NCI-H2107 treated with DMSO at 0.1 percent for 48 hours (cell line): ENCODE data around the gene C20orf204.
A peak's percentile ranks its signal among the peaks of the same experiment; 100 is the strongest.

Experiments used
- DNase-seq: peaks from one replicate; lab custom pipeline; 2025; ENCODE audit not compliant: unreplicated experiment; lab: John Stamatoyannopoulos, UW

C20orf204 gene

DNA sequence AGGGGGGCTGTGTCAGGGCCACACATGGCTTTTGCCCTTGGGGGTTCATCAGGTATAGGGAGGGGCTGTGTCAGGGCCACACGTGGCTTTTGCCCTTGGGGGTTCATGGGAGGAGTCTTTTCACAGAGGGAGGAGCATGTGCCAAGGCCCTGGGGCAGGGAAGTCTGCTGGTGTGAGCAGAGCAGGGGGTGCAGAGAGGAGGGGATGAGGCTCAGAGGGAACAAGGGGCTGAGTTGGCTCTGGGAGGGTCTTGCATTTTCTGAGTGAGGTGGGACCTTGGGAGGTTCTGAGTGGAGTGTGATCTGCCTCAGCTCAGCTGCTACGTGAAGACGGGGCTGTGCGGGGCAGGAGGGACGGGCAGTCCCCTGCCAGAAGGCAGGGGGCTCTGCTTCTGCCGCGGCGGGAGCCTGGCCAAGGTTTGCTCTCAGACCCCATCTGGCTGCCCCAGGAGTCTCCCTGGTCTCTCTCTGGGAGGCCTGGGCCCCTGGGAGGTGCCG, 19.5 kb downstream of the C20orf204 start:
- no peak for DNase-seq

DNA sequence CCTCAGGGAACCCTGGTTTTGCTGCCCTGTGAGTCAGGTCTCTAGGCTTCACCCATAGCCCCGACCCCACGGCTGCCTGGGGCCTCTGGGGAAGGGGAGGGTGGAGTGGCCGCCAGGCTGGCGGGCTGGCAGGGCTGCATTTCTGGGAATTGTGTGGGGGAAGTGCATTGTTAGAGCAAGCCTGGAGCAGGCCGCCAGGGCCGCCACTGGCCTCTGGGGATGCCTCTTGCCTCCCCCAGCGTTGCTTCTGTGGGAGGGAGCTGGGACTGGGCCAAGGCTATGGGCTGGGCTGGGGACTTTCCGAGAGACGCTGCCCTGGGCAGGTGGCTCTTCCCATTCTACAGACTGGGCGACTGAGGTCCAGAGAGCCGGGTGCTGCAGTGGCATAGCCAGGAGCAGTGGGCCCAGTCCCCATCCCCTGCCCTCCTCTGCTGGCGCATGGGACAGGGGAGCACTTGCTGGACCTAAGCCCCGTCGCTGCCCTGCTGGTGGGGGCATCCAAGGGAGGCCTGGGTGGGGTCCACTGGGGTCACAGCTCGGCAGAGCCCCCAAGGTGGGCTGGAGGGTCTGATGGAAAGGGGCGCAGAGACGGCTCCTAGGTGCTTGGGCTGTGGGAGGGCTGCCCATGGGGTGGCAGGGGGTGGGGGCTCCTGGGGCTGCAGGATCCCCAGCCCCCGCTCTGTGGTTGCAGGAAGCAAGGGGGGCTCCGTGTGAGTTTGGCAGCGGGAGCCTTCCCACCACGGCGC, 20.1 kb downstream of the C20orf204 start:
- DNase-seq, result no peak

DNA sequence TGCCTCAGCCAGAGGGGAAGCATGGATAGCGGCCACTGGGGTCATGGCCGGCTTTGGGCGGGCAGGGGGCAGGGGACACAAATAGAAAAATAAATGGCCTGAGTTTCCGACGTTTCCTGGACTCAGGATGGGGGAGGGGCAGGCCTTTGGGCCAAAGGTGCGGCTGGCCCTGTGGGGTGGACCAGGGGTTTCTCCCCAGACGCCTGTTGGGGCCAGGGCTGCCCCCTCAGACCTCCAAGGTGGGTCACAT, 20.6 kb downstream of the C20orf204 start:
- no peak for DNase-seq

DNA sequence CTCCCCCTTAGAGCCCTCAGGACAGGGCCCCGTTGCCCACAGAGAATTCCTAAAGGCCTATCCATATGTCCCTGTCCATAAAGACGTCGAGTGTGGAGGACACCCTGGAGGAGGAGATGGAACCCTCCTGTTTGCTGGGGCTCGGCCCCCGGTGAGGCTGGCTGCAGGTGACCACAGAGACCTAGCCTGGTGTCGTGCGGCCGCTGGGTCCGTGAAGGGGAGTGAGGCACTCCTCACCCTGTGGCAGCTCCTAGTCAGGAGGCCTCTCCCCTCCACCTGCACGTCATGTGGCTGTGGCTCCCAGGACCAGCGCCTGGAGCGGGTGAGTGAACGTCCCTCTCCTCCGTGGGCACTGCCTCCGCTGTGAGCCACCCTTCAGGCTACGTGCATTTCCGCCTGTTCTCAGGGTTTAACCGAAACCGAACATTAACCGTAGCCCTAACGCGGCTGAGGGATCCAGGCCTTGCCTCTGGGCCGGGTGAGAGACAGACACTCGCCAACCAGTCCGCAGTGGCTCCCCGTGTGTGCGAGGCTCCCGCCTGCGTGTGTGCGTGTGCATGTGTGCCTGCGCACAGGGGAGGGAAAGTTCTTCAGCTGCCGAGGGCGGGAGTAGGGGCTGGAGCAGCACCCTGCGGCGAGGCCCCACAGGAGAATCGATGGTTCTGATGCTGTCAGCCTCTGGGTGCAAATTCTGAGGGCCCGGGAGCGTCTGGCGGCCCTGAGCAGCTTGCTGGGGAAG, 21.1 kb downstream of the C20orf204 start:
- DNase-seq, result no peak

GRCh38 chr20:64057628-64058498, 21.9 kb downstream of the C20orf204 start:
- DNase-seq, result peak; percentile 57

DNA sequence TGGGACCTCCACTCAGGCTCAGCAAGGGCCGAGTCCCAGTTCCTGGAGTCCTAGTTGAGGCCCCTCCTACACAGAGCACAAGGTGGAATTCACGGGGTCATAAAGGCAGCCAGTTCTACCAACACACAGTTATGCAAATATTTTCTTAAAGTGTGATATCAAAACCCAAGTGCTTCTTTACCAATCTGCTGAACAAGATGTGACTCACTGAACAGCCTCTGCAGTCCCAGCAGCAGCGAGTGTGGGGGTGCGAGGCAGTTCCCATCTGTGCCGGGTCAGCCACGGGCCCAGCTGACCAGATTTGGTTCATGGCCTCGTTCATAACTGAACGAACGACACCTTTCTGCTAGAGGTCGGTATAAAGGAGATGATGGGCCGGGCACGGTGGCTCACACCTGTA, 22.6 kb downstream of the C20orf204 start:
- no peak for DNase-seq

DNA sequence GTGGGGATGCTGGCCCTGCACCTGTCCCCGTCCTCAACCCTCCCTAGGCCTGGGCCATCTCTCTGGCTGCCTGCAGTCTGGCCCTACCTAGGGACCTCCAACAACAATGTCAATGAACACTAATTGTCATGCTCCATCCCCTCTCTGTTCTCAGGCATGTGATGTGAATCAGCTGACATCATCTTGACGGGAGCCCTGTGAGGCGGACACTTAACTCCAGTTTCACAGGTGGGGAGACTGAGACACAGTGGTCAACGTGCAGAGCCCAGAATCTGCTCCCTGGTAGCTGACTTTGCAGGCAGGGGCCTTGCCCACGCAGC, 26.3 kb downstream of the C20orf204 start:
- no peak for DNase-seq

GRCh38 chr20:64062596-64063388, 26.8 kb downstream of the C20orf204 start, which contains the start of gene TCEA2:
TCEA2 (plus strand) TSS chr20:64063198; CDS start chr20:64063313, 115 bp downstream.
- peak; percentile 83 for DNase-seq

DNA sequence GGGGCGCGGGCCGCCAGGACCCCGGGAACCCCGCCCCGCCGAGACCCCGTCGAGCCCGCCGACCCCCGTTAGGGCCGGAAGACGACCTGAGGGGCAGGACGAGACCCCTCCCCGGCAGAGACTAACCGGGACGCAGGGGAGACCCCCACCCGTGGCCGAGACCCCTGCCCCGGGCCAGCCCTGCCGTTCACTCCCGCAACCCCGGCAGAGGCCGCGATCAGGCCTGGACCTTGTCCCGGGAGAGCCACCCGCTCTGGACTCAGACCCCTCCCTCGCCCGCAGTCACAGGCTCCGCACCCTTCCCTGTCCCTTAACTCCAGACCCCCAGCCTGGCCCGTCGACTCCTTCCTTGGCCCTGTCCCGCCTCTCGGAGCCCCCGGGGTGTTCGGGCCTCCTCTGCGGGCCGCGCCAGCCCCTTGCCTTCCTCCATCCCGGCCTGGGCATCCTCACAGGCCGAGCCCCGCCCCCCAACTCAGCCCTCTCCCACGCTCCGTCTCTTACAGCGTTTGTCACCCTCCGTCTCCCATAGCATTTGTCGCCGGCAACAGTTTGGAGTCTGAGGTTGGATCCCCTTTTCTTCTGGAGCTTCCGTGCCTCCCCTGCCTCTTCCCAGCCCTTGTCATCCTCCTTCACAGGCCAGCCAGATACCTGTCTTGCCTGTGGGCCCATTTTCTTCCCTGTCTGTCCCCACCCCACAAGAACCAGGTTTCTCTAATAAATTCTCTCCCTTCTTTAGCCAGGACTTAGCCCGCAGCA, 27.6 kb downstream of the C20orf204 start:
- no peak for DNase-seq

- DNase-seq, result no peak
These were observed 28.2 kb downstream of the C20orf204 start for GRCh38 chr20:64064145-64064698.

GRCh38 chr20:64065062-64065973, 29.3 kb downstream of the C20orf204 start:
- DNase-seq, result peak; percentile 58

GRCh38 chr20:64065974-64066343, 30.0 kb downstream of the C20orf204 start:
- DNase-seq, result no peak

DNA sequence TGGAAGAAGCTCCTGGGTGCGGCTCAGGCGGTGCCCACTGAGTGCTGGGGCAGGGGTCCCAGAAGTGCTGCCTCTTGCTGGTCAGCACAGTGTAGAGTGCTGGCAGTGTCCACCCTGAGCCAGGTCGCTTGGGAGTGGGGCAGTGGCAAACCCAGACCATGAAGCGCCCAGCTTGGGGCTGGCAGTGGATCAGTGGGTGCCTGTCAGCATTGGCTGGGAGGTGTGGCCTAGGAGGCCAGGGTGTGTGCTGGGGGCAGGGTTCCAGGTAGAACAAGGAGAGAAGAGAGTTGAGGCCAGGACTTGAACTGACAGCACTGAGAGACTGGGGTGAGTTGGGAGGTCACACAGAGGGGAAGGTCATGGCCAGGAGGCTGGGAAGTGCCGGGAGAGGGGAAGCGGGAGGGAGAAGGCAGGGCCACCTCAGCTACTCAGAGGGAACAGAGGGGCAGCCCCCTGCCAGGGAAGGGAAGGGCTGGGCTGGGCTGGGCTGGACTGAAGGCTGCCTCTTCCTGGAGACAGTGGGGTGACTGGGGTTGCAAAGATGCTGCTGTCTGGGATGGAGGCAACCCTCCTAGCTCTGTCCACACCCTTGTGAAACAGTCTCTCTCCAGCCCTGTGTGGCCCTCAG, 31.1 kb downstream of the C20orf204 start:
- no peak for DNase-seq

DNA sequence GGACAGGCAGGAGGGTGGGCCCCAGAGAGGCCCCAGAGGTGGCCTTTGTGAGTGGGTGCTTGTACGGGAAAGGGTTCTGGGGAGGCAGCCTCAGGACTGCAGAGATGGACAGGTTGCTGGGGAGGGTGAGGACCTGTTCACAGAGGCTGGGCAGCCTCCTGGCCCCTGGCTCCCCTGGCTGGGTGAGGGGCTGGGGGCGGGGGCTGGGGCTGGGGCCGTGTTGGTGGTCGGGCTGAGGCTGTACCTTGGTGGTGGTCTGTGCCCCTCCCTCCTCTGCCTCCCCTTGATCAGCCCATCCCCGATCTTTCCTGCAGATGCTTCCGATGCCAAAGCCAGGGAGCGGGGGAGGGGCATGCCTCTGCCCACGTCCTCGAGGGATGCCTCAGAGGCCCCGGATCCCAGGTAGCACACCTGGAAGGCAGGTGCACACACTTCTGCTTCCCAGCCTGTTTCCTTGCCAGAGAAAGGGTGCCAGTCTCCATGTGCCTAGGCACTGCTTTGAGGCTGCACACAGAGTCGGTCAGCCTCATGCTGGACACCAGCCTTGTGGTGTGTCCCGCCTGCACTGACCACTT, 31.8 kb downstream of the C20orf204 start:
- DNase-seq, result no peak

DNA sequence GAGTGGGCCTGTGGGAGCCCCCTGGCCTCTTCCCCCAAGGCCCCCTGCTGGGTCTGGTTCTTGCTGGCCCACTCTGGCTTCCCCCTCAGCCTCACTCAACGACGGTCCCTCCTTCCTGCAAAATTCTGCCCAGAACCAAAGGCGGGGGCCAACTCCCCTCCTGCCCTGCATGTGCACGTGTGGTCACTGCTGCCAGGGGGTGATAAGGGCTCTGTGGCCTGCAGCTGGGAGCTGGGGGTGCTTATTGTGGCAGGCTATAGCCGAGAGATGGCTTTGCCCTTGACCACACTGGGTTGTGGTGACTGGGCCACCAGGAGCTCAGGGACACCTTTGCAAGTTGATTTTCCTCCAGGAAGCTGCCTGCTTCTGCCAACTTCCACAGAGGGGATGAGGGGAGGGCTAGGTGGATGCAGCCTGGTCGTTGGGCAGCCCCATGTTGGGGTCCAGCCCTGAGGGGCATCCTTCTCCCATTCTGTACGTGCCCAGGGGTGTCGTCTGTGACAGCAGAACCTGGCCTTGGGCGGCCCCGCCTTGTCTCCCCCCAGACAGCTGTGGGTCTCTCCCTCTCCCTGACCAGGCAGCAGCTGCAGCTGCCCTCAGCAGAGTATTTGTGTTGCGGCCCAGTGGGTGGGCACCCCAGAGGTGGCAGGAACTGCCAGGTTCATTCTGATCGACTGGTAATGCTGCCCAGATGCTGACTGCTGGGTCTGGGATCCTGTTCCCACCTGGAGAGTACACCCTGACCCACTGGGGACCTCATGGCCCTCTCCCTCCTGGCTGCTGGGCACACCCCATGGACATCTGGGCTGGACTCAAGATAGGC, 32.6 kb downstream of the C20orf204 start:
- DNase-seq, result no peak

DNA sequence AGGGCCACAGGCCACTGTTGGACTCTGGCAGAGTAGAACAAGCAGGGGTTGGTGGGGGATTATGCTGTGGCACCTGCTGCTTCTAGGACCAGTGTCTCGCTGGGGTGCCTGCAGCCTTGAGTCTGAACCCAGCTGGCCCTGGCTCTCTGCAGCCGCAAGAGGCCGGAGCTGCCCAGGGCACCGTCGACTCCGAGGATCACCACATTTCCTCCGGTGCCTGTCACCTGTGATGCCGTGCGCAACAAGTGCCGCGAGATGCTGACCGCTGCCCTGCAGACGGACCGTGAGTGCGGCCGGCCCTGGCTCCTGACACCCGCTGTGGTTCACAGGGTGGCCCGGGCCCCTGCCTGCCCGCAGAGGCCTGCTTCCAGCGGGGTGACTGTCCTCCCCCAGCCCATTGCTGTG, 33.2 kb downstream of the C20orf204 start:
- no peak for DNase-seq

DNA sequence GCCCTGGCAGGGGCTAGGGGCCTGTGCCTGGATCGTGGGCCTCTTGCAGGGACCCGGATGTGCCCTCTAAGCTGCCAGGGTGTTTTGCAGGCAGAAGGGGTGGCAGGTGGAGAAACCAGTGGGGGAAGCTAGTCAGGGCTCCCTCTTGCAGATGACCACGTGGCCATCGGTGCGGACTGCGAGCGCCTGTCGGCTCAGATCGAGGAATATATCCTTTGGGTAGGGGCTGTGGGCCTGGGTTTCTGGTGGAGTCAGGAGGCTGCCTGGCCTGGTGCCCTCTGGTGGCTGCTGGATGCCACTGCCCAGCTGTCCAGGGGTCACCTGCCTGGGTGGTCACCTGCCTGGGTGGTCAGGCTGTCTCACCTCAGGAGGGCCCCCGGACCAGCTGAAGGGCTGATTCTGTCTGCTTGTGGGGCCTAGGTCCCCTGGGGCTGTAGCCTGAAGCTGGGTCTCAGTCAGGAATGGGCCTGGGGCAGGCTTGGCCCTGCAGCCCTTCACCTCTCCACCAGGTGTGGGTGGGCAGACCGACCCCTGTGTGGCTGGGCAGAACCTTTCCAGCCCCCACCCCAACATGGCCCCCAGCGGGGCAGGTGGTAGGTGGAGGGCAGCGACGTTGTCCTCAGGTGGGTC, 33.7 kb downstream of the C20orf204 start:
- no peak for DNase-seq
